Skin epidermis (tissue), 12 donors: Measurements from ENCODE around the gene MACROD2.
A peak's percentile ranks its signal among the peaks of the same experiment; 100 is the strongest.

Source experiments
- H3K27ac ChIP-seq, 21 experiments: fragments of 200-600 bp; sonication (generic) in 11 of 21; one replicate each; pipeline ENCODE4 v1.5.0; 2020; ENCODE audit warnings: mild to moderate bottlenecking in 3 of 21, inconsistent platforms in 2 of 21, moderate library complexity in 2 of 21
- H3K4me3 ChIP-seq, 7 experiments: fragments of 200-600 bp; sonication (generic) in 2 of 7; one replicate each; pipeline ENCODE4 v1.5.0; 2020; ENCODE audit warnings: inconsistent platforms in 2 of 7, mild to moderate bottlenecking in 2 of 7, moderate library complexity in 1 of 7

Gene MACROD2

GRCh38 chr20:15022921-15023320 is 1027.6 kb downstream of the MACROD2 start:
- no peak overlapping the region for H3K4me3 ChIP-seq
- H3K27ac ChIP-seq = no peak overlapping the region

GRCh38 chr20:15026759-15027158 is 1031.4 kb downstream of the MACROD2 start:
- no peak overlapping the region for H3K27ac ChIP-seq
- H3K4me3 ChIP-seq = no peak overlapping the region

GRCh38 chr20:15030826-15031225 is 1035.5 kb downstream of the MACROD2 start:
- H3K4me3 ChIP-seq = no peak overlapping the region
- H3K27ac ChIP-seq = no peak overlapping the region

GRCh38 chr20:15031546-15032351 is 1036.4 kb downstream of the MACROD2 start:
- Histone ChIP-seq H3K4me3 (no peak overlapping the region), H3K27ac (no peak overlapping the region)

- H3K4me3 ChIP-seq = no peak overlapping the region
Observed at GRCh38 chr20:15032352-15032622, 1037.0 kb downstream of the MACROD2 start.

GRCh38 chr20:15033269-15033668 is 1038.0 kb downstream of the MACROD2 start:
- no peak overlapping the region for H3K27ac ChIP-seq

More at GRCh38 chr20:15032352-15032622, 1037.0 kb downstream of the MACROD2 start:
- no peak overlapping the region for H3K27ac ChIP-seq

GRCh38 chr20:15033891-15034290 is 1038.6 kb downstream of the MACROD2 start:
- H3K4me3 ChIP-seq = no peak overlapping the region

More at GRCh38 chr20:15033269-15033668, 1038.0 kb downstream of the MACROD2 start:
- H3K4me3 ChIP-seq = no peak overlapping the region

GRCh38 chr20:15036948-15037347 is 1041.6 kb downstream of the MACROD2 start:
- Histone ChIP-seq H3K4me3 (no peak overlapping the region), H3K27ac (no peak overlapping the region)

More at GRCh38 chr20:15033891-15034290, 1038.6 kb downstream of the MACROD2 start:
- no peak overlapping the region for H3K27ac ChIP-seq

- H3K4me3 ChIP-seq = no peak overlapping the region
- H3K27ac ChIP-seq = peak overlapping the region in 4 of 21 experiments; percentile 3 to 23 (median 14)
Observed at GRCh38 chr20:15039088-15039752, 1043.9 kb downstream of the MACROD2 start.

GRCh38 chr20:15042723-15043122 is 1047.4 kb downstream of the MACROD2 start:
- H3K4me3 ChIP-seq = no peak overlapping the region
- no peak overlapping the region for H3K27ac ChIP-seq

GRCh38 chr20:15045246-15045645 is 1049.9 kb downstream of the MACROD2 start:
- no peak overlapping the region for H3K27ac ChIP-seq
- H3K4me3 ChIP-seq = no peak overlapping the region

- H3K4me3 ChIP-seq = no peak overlapping the region
- no peak overlapping the region for H3K27ac ChIP-seq
Observed at GRCh38 chr20:15047042-15047441, 1051.7 kb downstream of the MACROD2 start.

- H3K27ac ChIP-seq = no peak overlapping the region
- H3K4me3 ChIP-seq = no peak overlapping the region
Observed at GRCh38 chr20:15047601-15048000, 1052.3 kb downstream of the MACROD2 start.

- Histone ChIP-seq H3K4me3 (no peak overlapping the region), H3K27ac (no peak overlapping the region)
Observed at GRCh38 chr20:15056246-15056645, 1060.9 kb downstream of the MACROD2 start.

- Histone ChIP-seq H3K4me3 (no peak overlapping the region), H3K27ac (no peak overlapping the region)
Observed at GRCh38 chr20:15058841-15059240, 1063.5 kb downstream of the MACROD2 start.

- Histone ChIP-seq H3K4me3 (no peak overlapping the region), H3K27ac (no peak overlapping the region)
Observed at GRCh38 chr20:15059438-15059837, 1064.1 kb downstream of the MACROD2 start.

- no peak overlapping the region for H3K27ac ChIP-seq
- H3K4me3 ChIP-seq = no peak overlapping the region
Observed at GRCh38 chr20:15060265-15061060, 1065.1 kb downstream of the MACROD2 start.

- H3K4me3 ChIP-seq = no peak overlapping the region
- no peak overlapping the region for H3K27ac ChIP-seq
Observed at GRCh38 chr20:15061061-15061430, 1065.7 kb downstream of the MACROD2 start.

- Histone ChIP-seq H3K27ac (peak overlapping the region in 1 of 21 experiments; percentile 30), H3K4me3 (no peak overlapping the region)
Observed at GRCh38 chr20:15061955-15062354, 1066.6 kb downstream of the MACROD2 start.

- Histone ChIP-seq H3K4me3 (no peak overlapping the region), H3K27ac (no peak overlapping the region)
Observed at GRCh38 chr20:15063081-15063480, 1067.8 kb downstream of the MACROD2 start.

- Histone ChIP-seq H3K4me3 (no peak overlapping the region), H3K27ac (no peak overlapping the region)
Observed at GRCh38 chr20:15064741-15065140, 1069.4 kb downstream of the MACROD2 start.
